Measurements from ENCODE around the gene WDR90.

WDR90 gene

DNA sequence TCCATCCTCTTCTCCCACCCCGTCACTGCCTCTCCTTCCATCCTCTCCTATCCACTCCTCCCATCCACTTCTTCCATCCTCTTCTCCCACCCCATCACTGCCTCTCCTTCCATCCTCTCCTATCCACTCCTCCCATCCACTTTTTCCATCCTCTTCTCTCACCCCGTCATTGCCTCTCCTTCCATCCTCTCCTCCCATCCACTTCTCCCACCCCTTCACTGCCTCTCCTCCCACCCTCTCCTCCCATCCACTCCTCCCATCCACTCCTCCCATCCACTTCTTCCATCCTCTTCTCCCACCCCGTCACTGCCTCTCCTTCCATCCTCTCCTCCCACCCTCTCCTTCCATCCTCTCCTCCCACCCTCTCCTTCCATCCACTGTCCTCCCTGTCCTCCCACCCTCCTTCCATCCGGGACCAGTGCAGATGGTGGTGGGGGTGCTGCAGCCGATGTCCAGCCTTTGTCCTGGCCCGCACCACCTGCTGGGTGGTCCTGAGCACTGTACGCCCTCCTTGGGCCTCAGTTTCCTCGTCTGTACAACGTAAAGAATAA, 17.3 kb upstream of the WDR90 start:
- H3K4me3 ChIP-seq (ENCODE audit: low read depth, low read length), result no peak overlapping the region
- TF ChIP-seq POLR2A (IDR thresholded peaks at IDR 0.05; ENCODE audit: extremely low read depth, insufficient read length) (no peak), MYC (IDR thresholded peaks at IDR 0.05; ENCODE audit: low read depth, low read length) (no peak), CTCF (IDR thresholded peaks at IDR 0.05; ENCODE audit: low read depth, low read length) (no peak), MAX (IDR thresholded peaks at IDR 0.05; ENCODE audit: low read depth, low read length) (no peak)
- DNase-seq (ENCODE audit: low read depth), result no peak

DNA sequence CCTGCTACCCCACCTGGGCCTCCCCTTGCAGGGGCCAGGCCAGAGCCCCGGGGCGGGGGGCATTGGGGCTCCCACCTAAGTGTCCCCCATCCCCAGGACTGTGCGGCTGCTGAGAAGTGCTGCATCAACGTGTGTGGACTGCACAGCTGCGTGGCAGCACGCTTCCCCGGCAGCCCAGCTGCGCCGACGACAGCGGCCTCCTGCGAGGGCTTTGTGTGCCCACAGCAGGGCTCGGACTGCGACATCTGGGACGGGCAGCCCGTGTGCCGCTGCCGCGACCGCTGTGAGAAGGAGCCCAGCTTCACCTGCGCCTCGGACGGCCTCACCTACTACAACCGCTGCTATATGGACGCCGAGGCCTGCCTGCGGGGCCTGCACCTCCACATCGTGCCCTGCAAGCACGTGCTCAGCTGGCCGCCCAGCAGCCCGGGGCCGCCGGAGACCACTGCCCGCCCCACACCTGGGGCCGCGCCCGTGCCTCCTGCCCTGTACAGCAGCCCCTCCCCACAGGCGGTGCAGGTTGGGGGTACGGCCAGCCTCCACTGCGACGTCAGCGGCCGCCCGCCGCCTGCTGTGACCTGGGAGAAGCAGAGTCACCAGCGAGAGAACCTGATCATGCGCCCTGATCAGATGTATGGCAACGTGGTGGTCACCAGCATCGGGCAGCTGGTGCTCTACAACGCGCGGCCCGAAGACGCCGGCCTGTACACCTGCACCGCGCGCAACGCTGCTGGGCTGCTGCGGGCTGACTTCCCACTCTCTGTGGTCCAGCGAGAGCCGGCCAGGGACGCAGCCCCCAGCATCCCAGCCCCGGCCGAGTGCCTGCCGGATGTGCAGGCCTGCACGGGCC, 16.5 kb upstream of the WDR90 start:
- TF ChIP-seq MAX (IDR thresholded peaks at IDR 0.05; ENCODE audit: low read depth, low read length) (no peak), MYC (IDR thresholded peaks at IDR 0.05; ENCODE audit: low read depth, low read length) (no peak), CTCF (IDR thresholded peaks at IDR 0.05; ENCODE audit: low read depth, low read length) (no peak), POLR2A (IDR thresholded peaks at IDR 0.05; ENCODE audit: extremely low read depth, insufficient read length) (no peak)
- no peak overlapping the region for H3K4me3 ChIP-seq (ENCODE audit: low read depth, low read length)
- no peak for DNase-seq (ENCODE audit: low read depth)

DNA sequence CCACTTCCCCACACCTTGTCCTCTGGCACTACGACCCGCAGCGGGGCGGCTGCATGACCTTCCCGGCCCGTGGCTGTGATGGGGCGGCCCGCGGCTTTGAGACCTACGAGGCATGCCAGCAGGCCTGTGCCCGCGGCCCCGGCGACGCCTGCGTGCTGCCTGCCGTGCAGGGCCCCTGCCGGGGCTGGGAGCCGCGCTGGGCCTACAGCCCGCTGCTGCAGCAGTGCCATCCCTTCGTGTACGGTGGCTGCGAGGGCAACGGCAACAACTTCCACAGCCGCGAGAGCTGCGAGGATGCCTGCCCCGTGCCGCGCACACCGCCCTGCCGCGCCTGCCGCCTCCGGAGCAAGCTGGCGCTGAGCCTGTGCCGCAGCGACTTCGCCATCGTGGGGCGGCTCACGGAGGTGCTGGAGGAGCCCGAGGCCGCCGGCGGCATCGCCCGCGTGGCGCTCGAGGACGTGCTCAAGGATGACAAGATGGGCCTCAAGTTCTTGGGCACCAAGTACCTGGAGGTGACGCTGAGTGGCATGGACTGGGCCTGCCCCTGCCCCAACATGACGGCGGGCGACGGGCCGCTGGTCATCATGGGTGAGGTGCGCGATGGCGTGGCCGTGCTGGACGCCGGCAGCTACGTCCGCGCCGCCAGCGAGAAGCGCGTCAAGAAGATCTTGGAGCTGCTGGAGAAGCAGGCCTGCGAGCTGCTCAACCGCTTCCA, 15.7 kb upstream of the WDR90 start:
- DNase-seq (ENCODE audit: low read depth), result no peak
- no peak for TF ChIP-seq MYC (IDR thresholded peaks at IDR 0.05; ENCODE audit: low read depth, low read length)
- no peak for TF ChIP-seq MAX (IDR thresholded peaks at IDR 0.05; ENCODE audit: low read depth, low read length)
- no peak overlapping the region for H3K4me3 ChIP-seq (ENCODE audit: low read depth, low read length)

DNA sequence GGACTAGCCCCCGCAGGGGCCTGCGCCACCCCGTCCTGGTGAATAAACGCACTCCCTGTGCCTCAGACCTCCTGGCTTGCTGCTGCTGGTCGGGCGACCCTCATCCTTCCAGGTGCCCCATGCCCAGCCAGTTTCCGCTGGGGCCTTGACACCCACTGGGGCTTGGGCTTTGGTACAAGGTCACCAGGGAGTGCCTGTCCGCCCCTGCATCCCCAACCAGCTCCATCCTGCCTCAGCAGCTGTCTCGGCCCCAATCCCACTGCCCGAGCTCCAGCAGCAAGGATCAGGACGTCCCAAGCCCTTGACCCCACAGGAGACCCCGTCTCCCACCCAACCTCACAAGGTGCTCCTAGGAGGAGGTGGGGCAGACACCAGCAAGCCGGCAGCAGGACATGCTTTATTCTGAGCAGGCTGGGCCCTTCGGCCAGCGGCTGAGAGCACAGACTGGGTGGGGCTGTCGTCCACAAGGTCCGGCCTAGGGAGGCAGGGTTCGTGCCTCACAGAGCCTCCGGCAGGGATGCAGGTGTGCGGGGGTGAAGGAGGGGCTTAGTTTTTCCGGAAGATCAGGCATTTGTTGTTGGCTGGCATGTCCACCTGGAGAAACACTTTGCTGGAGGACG, 15.0 kb upstream of the WDR90 start:
- H3K4me3 ChIP-seq (ENCODE audit: low read depth, low read length), result no peak overlapping the region
- TF ChIP-seq CTCF (IDR thresholded peaks at IDR 0.05; ENCODE audit: low read depth, low read length), result no peak
- no peak for TF ChIP-seq POLR2A (IDR thresholded peaks at IDR 0.05; ENCODE audit: extremely low read depth, insufficient read length)
- TF ChIP-seq MAX (IDR thresholded peaks at IDR 0.05; ENCODE audit: low read depth, low read length), result no peak
- no peak for TF ChIP-seq MYC (IDR thresholded peaks at IDR 0.05; ENCODE audit: low read depth, low read length)
- no peak for DNase-seq (ENCODE audit: low read depth)

- TF ChIP-seq MAX (IDR thresholded peaks at IDR 0.05; ENCODE audit: low read depth, low read length) (no peak), CTCF (IDR thresholded peaks at IDR 0.05; ENCODE audit: low read depth, low read length) (no peak), POLR2A (IDR thresholded peaks at IDR 0.05; ENCODE audit: extremely low read depth, insufficient read length) (no peak), MYC (IDR thresholded peaks at IDR 0.05; ENCODE audit: low read depth, low read length) (no peak)
- DNase-seq (ENCODE audit: low read depth), result no peak
- peak overlapping the region; percentile 64 for H3K4me3 ChIP-seq (ENCODE audit: low read depth, low read length)
Measured at GRCh38 chr16:634996-635395, 14.2 kb upstream of the WDR90 start.

Measured in NB4 (cell line).